ENCODE results near the gene REXO4.

DNA sequence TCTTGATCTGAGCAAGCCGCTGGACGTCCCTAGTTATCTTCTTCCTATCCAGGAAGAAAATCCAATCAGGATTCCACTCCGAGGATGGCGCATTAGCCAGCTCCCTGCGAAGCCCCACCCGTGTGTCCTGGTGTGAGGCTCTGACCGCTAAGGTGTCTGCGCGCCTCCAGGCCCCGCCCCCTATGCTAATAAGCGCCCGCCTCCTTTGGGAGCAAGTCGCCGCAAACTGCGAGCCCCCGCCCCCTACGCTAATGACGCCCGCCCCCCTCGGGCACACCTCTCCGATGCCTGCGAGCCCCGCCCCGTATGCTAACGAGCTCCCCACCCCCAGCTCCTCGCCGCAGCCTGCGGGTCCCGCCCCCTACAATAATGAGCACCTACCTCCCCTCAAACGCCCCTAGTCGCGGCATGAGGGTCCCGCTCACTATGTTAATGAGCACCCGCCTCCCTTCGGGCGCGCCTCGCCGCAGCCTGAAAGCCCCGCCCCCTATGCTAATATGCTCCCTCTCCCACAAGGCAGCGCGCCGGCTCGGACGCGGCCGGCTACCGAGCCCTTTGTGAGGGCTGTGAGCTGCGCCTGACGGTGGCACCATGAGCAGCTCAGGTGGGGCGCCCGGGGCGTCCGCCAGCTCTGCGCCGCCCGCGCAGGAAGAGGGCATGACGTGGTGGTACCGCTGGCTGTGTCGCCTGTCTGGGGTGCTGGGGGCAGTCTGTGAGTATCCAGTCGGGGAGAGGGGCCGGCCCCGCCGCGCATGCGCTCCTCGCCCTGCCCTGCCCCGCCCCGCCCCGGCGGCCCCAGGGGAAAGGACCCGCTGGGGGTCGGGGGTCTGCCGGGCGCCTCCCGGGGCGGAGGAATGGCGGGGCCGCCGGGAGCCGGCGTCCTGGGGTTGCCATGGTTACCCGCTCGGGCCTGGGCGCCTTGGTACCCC, 41.9 kb upstream of the REXO4 start, which contains the start of gene CACFD1:
- TF ChIP-seq, protein P1, sequence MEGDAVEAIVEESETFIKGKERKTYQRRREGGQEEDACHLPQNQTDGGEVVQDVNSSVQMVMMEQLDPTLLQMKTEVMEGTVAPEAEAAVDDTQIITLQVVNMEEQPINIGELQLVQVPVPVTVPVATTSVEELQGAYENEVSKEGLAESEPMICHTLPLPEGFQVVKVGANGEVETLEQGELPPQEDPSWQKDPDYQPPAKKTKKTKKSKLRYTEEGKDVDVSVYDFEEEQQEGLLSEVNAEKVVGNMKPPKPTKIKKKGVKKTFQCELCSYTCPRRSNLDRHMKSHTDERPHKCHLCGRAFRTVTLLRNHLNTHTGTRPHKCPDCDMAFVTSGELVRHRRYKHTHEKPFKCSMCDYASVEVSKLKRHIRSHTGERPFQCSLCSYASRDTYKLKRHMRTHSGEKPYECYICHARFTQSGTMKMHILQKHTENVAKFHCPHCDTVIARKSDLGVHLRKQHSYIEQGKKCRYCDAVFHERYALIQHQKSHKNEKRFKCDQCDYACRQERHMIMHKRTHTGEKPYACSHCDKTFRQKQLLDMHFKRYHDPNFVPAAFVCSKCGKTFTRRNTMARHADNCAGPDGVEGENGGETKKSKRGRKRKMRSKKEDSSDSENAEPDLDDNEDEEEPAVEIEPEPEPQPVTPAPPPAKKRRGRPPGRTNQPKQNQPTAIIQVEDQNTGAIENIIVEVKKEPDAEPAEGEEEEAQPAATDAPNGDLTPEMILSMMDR (IDR thresholded peaks at IDR 0.05) = peak in 1 of 4 experiments; percentile 29
- TF ChIP-seq POLR2A (IDR thresholded peaks at IDR 0.05) = peak; percentile 62 to 83
